ENCODE results near the gene SLC25A44.
"Not testable (repeated sequence)": the region's sequence is repeated elsewhere in the genome, so short reads cannot be mapped to it uniquely, and the experiment has no call there.

The SLC25A44 gene

DNA sequence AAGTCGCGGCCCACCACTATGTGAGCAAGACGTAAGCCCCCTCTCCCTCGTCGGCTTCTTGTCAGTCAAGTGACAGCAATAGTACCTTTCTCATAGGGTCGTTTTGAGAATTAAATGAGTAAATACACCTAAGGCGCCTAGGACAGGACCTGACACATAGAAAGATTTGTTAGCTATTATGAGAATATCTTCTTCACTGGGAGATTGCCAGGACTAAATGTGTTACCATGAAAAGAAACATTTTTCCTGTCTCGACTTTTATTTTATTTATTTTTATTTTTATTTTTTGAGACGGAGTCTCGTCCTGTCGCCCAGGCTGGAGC lies 19.7 kb downstream of the SLC25A44 start:
- TF ChIP-seq TAF1 (IDR thresholded peaks at IDR 0.05; ENCODE audit: borderline replicate concordance, low read depth, low read length), result no peak
- TF ChIP-seq POLR2AphosphoS5 (IDR thresholded peaks at IDR 0.05; ENCODE audit: low read depth, low read length), result no peak
- TF ChIP-seq POLR2A (IDR thresholded peaks at IDR 0.05; ENCODE audit: low read depth, low read length), result no peak
- FAIRE-seq, result no peak
- no peak for DNase-seq (ENCODE audit: insufficient read length)

GRCh38 chr1:156214024-156214748 lies 20.3 kb downstream of the SLC25A44 start:
- DNase-seq (ENCODE audit: insufficient read length), result no peak
- TF ChIP-seq POLR2A (IDR thresholded peaks at IDR 0.05; ENCODE audit: low read depth, low read length), result no peak
- no peak for TF ChIP-seq TAF1 (IDR thresholded peaks at IDR 0.05; ENCODE audit: borderline replicate concordance, low read depth, low read length)
- FAIRE-seq, result no peak

- DNase-seq (ENCODE audit: insufficient read length), result not testable (repeated sequence)
- FAIRE-seq, result peak; percentile 100
Measured at GRCh38 chr1:156216361-156217086, 22.6 kb downstream of the SLC25A44 start.

DNA sequence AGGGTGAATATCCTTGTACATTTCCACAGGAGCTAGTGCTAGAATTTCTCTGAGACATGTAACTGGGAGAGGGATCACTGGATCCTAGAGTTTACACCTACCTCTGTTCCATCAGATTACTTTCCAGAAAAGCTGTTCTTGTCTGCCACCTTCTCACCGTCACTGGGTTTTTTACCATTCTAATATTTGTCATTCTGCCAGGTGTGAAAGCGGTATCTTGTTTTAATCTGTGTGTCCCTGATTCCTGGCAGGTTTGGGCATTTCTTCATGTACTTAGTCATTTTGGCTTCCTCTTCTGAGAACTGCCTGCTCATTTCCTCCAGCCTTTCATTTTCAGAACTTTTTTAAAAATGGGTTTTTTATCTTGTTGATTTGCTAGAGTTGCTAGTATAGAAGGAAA lies 24.0 kb downstream of the SLC25A44 start:
- TF ChIP-seq TAF1 (IDR thresholded peaks at IDR 0.05; ENCODE audit: borderline replicate concordance, low read depth, low read length) (no peak), POLR2AphosphoS5 (IDR thresholded peaks at IDR 0.05; ENCODE audit: low read depth, low read length) (no peak), POLR2A (IDR thresholded peaks at IDR 0.05; ENCODE audit: low read depth, low read length) (no peak)
- FAIRE-seq (no peak), DNase-seq (ENCODE audit: insufficient read length) (no peak)

GRCh38 chr1:156220226-156220625 lies 26.3 kb downstream of the SLC25A44 start:
- TF ChIP-seq TAF1 (IDR thresholded peaks at IDR 0.05; ENCODE audit: borderline replicate concordance, low read depth, low read length), result no peak
- TF ChIP-seq POLR2AphosphoS5 (IDR thresholded peaks at IDR 0.05; ENCODE audit: low read depth, low read length), result no peak
- no peak for TF ChIP-seq POLR2A (IDR thresholded peaks at IDR 0.05; ENCODE audit: low read depth, low read length)
- DNase-seq (ENCODE audit: insufficient read length) (no peak), FAIRE-seq (no peak)

GRCh38 chr1:156221986-156222692 lies 28.2 kb downstream of the SLC25A44 start:
- no peak for FAIRE-seq

DNA sequence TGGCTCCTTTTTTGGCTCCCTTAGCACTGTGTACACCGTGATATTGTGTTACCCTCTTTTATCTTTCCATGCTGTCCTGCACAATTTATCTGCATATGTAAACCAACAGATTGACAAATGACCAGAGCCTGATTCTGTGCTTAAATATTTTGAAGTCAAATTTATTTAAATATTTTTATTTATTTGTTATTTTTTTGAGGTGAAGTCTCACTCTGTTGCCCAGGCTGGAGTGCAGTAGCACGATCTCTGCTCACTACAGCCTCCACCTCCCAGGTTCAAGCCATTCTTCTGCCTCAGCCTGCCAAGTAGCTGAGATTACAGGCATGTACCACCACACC lies 31.7 kb downstream of the SLC25A44 start:
- FAIRE-seq, result no peak
- no peak for DNase-seq (ENCODE audit: insufficient read length)

More at GRCh38 chr1:156221986-156222692, 28.2 kb downstream of the SLC25A44 start:
- no peak for TF ChIP-seq TAF1 (IDR thresholded peaks at IDR 0.05; ENCODE audit: borderline replicate concordance, low read depth, low read length)
- no peak for TF ChIP-seq POLR2A (IDR thresholded peaks at IDR 0.05; ENCODE audit: low read depth, low read length)
- TF ChIP-seq POLR2AphosphoS5 (IDR thresholded peaks at IDR 0.05; ENCODE audit: low read depth, low read length), result no peak
- no peak for DNase-seq (ENCODE audit: insufficient read length)

DNA sequence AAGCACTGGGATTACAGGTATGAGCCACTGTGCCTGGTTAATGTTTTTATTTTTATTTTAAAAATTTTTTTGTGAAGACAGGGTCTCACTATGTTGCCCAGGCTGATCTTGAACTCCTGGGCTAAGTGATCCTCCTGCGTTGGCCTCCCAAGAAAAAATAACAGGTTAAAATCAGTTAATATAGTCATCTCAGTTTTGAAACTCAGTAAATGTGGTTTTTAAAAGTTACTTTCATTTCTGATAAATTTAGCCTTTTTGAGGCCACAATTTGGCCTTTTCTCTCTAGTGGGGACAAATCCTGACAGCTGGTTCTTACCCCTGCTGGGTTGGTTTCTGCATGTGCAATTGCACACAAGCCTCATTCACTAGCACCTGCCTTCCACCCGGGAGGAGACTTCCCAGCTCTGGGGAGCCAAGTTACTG lies 32.2 kb downstream of the SLC25A44 start:
- FAIRE-seq (peak; percentile 72), DNase-seq (ENCODE audit: insufficient read length) (peak; percentile 67)
- TF ChIP-seq TAF1 (IDR thresholded peaks at IDR 0.05; ENCODE audit: borderline replicate concordance, low read depth, low read length), result no peak
- no peak for TF ChIP-seq POLR2A (IDR thresholded peaks at IDR 0.05; ENCODE audit: low read depth, low read length)
- no peak for TF ChIP-seq POLR2AphosphoS5 (IDR thresholded peaks at IDR 0.05; ENCODE audit: low read depth, low read length)

More for the DNA sequence above, 31.7 kb downstream of the SLC25A44 start:
- no peak for TF ChIP-seq TAF1 (IDR thresholded peaks at IDR 0.05; ENCODE audit: borderline replicate concordance, low read depth, low read length)

GRCh38 chr1:156226782-156227181 lies 32.9 kb downstream of the SLC25A44 start:
- FAIRE-seq (no peak), DNase-seq (ENCODE audit: insufficient read length) (no peak)
- TF ChIP-seq TAF1 (IDR thresholded peaks at IDR 0.05; ENCODE audit: borderline replicate concordance, low read depth, low read length) (no peak), POLR2A (IDR thresholded peaks at IDR 0.05; ENCODE audit: low read depth, low read length) (no peak), POLR2AphosphoS5 (IDR thresholded peaks at IDR 0.05; ENCODE audit: low read depth, low read length) (no peak)

- DNase-seq (ENCODE audit: insufficient read length) (no peak), FAIRE-seq (no peak)
- no peak for TF ChIP-seq POLR2AphosphoS5 (IDR thresholded peaks at IDR 0.05; ENCODE audit: low read depth, low read length)
Measured at GRCh38 chr1:156228501-156228900, 34.6 kb downstream of the SLC25A44 start.

DNA sequence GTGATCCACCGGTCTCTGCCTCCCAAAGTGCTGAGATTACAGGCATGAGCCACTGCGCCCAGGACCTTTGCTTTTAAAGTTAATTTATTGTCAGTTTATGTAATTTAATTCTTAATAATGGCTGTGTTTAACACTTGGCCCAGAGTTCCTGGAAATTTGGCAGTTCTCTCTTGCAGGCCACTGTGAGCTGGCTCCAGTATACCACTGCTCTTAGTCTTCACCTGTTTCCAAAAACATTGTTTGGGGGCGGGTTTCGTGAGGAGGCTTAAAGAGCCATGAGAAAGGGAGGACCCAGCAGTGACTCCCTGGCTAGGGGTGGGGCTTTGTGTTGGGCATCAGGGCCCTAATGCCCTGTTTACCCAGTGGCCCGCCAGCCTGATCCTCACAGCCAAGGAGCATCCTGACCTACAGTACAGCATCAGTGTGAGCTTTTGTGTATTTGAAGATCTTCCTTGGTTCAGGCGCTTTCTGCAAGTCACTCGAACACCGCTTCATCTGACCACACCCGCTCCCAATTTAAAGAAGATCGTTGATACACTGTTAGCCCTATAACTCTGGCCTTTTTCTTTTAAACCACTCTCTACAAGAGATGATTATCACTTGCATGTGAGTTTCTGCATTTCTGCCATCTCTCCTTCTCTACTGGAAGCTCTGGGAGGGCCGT lies 36.0 kb downstream of the SLC25A44 start:
- DNase-seq (ENCODE audit: insufficient read length) (no peak), FAIRE-seq (no peak)
- TF ChIP-seq TAF1 (IDR thresholded peaks at IDR 0.05; ENCODE audit: borderline replicate concordance, low read depth, low read length), result no peak
- TF ChIP-seq POLR2AphosphoS5 (IDR thresholded peaks at IDR 0.05; ENCODE audit: low read depth, low read length), result no peak

DNA sequence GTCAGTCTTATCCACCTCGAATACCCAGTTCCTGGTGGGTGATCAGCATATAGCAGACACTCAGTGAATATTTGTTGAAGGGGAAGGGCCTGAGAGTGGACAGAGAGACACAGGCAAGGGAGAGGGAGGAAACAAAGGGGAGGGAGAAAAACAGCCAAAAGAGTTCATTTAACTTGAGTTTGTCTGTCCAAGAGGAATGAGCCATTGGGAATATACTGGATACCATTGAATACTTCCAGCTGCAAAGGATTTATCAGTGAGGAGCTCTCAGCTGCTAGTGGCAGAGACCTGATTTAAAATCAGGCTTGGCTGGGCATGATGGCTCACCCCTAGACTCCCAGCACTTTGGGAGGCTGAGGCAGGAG lies 36.6 kb downstream of the SLC25A44 start:
- FAIRE-seq (no peak), DNase-seq (ENCODE audit: insufficient read length) (no peak)
- no peak for TF ChIP-seq POLR2A (IDR thresholded peaks at IDR 0.05; ENCODE audit: low read depth, low read length)
- TF ChIP-seq POLR2AphosphoS5 (IDR thresholded peaks at IDR 0.05; ENCODE audit: low read depth, low read length), result no peak
- no peak for TF ChIP-seq TAF1 (IDR thresholded peaks at IDR 0.05; ENCODE audit: borderline replicate concordance, low read depth, low read length)
